DMS114 treated with DMSO at 0.1 percent for 48 hours (cell line): ENCODE data around the gene CCDC149.

ENCODE experiments used
- DNase-seq: peaks from one replicate; lab custom pipeline; 2025; ENCODE audit not compliant: unreplicated experiment; lab: John Stamatoyannopoulos, UW

CCDC149 gene

DNA sequence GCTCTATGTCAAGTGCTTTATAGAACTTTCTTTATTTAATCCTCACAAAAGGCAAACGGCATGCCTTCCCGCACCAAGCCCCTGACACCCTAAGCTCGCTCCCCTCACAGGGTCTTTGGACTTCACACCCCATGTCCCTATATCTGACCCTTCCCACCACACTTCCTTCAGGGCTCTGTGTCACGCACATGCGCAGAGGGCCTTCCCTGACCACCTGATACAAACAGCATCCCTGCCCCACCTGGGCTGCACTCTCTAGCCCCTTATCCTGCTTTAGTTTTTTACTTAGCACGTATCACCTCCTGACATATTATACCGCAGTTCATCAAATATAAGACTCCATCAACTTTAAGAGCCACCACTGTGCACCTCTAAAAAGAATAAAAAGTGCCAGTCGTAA, 67.7 kb downstream of the CCDC149 start:
- DNase-seq = no peak

DNA sequence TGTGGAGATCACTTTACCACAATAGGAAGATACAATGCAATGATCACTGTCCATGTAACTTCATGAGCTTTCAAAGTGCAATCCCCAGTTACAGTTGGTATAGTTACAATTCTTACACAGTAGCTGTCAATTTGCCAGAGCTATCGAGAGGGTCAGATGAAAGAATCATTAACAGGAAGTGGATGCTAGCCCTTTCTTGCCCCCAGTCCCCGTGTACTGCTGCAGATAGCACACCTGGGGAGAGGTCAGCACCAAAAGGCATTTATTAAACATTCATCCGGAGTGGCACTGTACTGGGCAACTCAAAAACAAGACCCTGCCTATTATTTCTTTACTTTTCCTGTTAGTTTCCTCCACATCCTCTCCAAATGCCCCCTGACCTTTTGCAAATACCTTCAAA, 69.7 kb downstream of the CCDC149 start:
- no peak for DNase-seq

DNA sequence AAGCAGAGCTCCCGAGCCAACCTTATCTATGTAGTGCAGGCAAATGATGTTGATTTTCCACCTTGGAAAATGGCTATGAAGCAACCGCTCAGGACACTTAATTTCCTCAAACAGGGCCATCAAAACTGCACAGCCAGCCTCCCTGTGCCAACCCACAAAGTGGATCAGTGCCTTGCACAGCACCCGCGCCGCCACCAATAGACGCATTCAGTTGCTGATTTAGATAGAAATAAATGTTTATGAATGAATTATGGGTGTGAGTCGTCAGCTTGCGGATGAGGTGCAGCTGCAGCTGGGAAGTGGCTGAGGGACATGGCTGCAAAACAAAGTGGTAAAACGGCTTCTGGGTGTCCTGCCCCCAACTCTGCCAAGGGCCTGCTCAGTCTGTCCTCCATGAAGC, 70.5 kb downstream of the CCDC149 start:
- no peak for DNase-seq

DNA sequence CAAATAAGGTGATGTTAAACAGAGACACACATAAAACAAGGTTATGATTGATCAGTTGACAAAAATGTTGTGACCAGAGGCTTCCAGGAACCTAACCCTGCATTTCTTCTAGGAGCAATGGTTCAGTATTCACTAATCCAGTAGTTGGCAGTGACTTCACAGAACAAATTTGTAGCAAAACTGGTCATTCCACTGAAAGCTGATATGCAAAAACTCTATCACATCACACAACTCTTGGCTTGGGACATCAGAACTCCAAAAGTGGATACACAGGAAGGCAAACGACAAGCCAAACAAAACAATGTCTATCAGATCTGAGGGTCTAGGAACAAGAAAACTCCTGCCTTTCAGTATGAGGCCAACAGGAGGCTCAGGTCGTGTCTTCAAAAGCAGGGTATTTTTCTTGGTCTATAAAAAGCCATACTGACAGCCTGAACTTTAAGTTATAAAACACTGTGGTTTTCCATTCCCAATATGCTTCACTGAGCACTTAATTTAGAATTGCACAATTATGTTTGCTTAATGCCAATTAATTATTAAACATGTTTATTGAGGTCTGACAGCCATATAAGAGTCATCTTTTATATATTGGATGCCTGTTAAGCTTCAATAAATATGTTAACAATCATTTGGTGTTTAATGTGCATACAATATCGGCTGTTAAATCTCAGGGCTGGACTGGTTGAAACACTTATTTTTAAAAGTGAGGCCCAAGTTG, 71.9 kb downstream of the CCDC149 start:
- DNase-seq = no peak

DNA sequence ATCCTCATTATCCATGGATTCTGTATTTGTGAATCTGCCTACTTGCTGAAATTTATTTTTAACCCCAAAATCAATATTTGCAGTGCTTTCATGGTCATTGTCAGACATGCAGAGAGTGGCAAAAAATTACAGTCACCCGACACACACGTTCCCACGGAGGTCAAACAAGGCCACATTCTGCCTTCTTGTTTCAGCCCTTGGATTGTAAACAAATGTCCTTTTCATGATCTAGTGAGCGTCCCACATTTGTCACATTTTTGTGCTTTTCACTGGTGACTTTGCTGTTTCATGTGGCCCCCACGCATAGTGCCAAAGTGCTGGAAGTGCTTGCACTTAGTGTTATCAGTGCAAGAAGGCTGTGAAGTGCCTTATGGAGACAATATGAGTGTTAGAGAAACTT, 72.5 kb downstream of the CCDC149 start:
- DNase-seq = no peak

DNA sequence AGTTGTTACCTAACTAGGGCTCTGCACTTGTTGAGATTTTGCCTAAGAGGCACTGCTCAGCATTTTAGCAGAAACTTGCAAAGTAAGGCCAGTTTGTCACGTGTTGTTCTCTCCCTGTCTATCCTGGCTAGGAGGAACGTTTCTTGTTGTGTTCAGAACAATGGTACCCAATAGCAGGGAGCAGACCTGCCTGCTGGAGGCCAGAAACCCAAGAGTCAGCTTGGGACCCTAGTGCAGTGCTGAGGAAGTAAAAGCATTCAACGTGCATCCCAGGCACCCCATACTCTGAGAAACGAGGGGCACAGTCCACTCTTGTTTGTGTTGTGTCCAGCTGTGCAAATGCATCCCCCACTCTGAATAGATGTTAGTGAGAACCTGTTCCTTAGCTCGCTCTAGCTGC, 75.1 kb downstream of the CCDC149 start:
- no peak for DNase-seq

DNA sequence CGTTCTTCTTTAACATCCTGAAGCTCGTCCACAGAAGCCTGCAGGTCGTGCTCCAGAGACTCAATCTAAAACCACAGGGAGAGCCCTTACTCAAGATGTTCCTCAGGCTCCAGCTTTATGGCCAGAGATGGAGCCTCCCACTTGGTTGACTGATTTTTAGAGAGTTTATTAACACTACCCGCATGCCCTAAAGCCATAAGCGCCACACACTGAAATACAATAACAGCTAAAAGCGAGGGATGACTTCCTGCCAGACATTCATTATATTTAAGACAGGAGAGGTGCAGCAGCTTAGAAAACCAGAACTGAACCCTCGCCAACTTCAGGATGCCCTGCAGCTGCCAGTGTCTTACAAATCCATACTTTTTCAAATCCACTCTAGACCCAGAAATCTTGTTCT, 75.5 kb downstream of the CCDC149 start:
- DNase-seq = no peak

DNA sequence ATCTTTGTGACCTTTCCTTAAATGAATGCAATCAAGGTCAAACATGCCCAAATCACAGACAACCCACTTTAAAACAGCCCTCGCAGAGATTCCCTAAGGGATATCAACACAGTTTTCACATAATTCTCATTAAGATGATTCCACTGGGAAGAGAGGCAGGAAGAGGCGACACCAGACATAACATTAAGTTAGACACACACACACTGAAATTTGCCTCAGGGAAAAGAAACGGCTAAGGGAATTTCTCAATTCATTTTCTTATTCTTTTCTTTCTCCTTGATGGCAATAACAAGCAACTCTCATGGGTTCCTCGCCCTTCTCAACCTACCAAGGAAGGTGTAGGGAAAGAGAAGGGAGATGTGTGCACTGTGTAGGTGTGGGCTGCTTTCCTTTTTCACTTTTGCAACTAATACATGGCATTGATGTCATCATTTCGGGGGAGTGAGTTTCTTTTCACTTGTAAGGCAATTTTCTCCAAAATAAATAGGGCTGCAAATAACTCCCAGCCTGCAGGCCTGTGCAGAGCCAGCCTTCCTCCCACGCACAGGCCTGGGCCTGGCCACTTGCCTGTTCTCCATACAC, 76.1 kb downstream of the CCDC149 start:
- no peak for DNase-seq

DNA sequence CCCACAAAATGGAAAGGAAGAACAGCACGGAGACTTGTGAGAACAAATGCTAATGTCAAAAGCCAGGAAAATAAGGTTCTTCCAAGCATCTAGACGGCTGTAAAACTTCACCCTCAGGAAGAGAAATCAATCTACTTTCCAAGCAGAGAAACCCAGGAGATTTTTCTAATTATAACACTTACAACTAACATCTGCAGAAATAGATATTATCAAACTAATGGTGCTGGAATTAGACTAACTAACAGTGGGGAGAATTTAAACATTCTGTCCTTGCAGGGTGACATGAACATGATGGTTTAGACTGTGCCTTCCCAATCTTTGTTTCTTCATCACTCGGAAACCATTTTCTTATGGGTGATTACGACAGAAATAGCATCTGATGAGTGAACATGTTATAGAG, 77.1 kb downstream of the CCDC149 start:
- DNase-seq = no peak

DNA sequence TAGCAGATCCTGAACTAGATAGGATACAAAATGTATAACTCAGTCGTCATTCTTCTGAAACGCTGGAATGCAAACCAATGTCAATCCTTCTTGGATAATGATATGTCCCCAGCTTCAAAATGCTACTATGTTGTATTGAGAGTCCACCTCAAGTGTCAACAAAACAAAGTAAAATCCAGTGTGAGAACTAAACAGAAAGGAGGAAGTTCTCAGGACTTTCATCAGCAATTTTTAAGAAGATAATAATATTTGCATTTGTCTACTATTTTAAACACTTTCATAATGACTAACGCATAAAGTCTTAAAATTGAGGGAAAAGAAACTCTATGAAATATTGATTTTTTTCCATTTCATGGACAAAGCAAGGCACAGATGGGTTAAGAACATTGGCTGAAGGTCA, 81.2 kb downstream of the CCDC149 start:
- no peak for DNase-seq

DNA sequence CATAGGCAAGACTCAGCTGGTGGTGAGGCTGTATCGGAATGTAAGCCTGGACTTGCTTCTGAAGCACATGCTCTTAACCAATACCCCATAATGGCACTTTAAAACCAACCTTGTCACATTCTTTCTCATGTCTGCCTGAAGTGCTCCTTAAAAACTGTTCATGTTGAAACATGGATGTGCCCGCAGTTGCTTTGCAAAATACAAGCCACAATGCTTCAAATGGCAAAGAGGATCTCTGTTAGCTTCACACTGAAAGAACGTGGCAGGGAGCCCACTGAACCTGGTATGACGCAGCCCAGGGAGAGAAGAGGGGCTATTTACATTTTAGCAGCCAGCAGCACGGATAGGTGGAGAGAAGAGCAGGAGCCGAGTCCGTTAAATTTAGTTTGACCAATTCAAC, 88.1 kb downstream of the CCDC149 start:
- no peak for DNase-seq

DNA sequence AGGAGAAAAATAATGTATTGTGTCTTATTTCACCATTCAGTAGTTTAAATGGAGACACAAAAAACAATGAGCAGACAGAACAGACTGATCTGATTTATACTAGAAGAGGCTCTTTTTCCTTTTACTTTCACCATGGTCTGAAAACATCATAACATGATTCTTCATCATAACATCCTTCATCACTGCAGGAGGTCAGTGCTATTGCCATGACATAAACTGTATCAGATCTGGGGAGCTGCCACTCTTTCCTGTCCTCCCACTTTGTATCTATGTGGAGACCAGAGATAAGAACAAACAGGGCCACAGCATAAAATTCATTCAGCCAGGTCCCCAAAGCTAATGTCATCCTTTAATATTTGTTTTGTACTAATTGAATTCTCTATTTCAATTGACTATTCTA, 92.3 kb downstream of the CCDC149 start:
- DNase-seq = no peak

DNA sequence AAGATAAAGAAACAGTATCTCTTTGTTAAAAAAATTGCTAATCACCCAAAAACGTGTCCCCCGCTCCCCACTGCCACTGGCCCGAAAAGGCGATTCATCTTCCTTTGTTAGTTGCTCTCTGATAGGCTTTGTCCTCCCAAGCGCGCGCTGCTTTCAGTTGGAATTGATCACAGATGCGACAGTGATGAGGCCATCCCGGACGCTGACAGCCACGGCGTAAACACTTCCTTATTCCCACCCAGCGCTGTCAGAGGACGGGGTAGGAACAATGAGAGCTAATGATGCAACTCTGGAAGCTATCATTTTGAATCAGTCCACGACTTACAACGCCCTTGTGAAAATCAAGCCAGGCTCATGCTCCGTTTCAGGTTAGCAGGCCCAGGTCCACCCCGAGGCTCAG, 96.0 kb downstream of the CCDC149 start:
- no peak for DNase-seq

DNA sequence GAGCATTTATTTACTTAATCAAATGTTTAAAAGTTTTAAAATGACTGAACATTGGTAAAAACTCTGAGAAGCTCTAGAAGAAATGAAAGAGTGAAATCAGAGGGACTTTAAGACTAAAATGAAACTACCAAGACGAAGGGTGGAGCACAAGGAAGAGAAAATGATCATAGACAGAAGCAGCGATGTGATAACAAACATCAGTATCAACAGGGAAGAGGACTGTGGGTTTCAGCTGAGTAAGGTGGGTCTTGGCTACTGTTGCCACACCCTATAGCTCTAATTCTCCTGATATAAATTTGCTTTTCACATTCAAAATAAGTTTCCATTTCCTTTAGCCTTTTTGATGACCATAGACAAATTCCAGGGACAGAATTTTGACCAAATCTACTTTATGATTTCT, 99.1 kb downstream of the CCDC149 start:
- DNase-seq = no peak

DNA sequence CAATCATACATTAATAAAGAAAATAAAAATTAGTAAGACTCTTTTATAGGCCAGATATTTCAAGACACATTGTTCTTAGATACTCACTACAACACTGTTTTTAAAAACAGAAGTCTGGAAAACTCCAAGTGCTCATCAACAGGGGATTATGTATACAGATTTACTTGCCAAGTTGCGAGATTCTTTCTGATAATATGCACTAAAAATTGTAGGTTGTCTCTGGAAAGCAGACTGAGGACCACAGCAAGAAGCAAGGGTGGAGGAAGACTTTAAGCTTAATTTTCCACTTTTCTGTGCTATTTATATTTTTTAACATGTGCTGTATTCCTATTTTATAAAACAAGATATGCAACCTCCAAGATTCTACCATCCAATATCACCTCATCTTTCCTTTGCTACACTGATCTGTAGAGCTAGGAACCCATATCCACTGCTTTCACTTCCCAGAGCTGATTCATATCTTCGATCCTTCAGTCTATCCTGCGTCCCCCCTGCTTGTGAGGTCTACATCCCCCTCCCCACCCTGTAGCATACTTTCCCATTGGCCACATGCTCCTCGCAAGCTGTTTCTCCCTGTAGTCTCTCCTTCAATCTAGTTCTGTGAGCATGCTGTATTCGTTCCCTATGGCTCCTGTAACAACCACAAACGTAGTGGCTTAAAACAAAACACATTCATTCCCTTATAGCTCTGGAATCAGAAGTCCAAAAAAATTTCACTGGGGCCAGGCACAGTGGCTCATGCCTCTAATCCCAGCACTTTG, 101.8 kb downstream of the CCDC149 start:
- no peak for DNase-seq

DNA sequence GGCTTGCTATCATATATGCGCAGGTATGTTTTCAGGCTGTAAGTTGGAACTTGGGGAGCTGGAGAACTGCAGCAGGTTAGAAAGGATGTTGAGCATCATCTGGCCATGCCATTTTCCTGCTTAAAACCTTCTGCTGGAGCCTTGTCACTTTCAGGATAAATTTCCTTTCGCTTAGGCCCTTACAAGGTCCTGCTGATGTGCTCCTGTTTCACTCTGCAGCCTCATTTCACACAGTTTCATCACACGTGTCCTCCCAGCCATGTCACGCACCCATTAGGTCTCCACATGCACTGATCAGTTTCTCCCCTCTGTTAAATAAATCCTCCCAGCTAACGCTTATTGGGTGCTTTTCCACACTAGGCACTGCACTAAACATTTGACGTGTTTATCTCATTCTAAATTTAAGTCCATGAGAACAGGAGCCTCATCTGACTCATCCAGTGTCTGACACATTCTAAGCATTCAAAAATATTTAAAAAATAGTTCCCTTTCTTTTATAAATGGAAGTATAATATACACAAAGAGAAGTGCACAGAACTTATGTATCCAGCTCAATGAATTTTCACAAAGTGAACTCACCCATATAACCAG, 102.9 kb downstream of the CCDC149 start:
- DNase-seq = no peak

DNA sequence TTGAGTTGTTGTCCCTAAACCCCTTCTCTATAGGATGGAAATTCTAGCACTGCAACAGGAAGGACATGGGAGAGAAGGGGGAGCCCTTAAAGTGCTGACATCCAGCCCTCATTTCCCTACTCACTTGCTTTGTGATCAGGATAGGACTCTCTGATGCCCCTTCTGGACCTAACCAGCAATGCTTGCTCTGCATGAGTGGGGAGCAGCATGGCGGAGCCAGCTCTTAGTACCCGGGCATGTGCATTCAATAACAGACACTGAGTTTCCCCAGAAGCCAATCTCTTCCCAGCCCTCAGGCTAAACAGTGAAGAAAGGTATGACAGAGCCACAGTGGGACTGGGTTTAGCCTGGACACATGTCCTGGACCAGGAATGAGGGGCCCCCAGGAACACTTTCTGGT, 103.5 kb downstream of the CCDC149 start:
- DNase-seq = no peak

DNA sequence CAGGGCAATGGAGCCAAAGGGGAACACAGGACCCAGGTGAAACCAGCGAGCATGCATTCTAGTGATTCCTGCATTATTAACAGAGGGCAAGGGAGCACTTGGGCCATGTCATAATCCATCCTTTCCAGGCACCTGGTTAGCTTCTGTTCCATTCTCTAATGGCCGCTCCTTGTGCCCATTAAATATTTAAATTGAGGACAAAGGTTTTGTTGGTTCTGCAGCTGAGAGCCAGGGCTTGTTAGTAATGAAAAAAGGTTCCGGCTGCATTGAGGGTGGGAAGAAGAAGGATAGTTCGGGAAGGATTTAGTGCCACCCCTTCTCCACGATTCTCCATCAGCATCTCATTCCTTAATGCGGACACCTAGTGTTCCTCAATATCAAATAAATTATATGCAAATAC, 103.9 kb downstream of the CCDC149 start:
- no peak for DNase-seq

DNA sequence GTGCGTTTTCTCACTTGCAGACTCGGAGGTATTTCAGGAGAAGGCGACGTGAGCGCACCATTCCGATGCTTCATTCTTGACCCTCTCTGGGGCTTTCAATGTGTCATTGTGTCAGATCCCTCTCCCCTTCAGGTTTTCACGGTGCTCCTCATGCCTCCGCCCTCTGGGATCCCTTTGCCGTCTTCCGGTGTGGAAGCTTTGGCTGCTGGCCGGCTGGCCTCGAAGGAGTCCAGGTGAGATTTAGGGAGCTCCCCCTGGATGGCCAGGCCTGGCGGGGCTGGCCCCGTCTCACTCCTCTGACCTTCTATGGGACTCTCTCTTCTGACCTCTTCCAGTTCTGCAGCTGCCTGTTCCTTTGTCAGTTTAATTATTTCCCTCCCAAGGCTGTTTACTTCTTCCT, 104.6 kb downstream of the CCDC149 start:
- DNase-seq = no peak

DNA sequence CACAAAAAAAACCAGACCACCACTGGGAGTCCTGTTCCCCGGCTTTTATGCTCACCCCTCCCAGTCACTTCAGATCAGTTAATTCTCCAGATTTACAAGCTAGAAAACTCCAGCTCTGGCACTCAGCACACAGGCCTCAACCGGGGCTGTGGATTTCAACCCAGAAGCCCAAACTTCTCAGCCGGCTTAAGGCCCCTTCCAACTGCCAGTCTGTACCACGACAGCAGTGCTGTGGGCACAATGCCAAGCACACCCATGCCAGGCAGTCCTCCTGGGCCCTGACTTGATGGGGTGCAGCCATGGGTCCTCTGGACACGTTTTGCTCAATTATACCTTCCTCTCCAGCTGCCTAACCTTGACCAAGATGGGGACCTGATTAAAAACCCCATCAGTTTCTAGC, 105.2 kb downstream of the CCDC149 start:
- DNase-seq = no peak

DNA sequence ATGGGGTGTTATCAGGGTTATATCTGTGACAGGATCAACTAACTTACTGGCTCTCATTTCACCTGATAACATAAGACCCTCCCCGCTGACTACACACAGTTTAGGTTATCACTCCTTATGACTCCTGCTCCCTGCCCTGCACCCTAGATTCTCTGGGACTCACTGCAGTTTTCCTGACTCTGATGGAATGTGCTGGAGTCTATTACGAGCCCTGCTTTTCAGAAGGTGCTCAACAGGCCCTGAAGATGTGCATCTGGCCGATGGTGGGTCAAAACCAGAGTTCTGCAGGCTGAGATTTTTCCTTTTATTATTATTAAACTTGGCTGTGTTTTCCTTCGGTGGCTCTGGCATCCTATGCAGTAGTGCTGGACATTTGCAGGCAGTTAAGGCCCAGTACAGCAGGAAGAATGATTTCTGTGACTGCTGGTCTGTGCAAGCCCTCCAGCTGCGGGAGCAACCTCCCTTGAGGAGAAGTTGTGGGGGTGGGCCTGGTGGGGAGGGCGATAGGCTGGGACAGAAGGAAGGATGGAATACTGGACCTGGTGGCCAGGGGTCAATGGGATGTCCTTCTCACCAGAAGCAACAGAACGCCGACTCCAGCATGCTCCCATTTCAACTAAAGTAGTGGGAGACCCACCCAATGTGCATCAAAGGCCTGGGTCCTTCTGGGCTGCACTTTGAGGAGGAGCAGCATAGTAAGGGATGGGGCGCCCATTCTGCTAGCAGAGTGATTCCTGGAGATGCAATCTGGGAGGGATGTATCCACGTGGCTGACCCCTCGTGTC, 106.4 kb downstream of the CCDC149 start:
- DNase-seq = no peak
